ENCODE results near the gene GPATCH3.

DNA sequence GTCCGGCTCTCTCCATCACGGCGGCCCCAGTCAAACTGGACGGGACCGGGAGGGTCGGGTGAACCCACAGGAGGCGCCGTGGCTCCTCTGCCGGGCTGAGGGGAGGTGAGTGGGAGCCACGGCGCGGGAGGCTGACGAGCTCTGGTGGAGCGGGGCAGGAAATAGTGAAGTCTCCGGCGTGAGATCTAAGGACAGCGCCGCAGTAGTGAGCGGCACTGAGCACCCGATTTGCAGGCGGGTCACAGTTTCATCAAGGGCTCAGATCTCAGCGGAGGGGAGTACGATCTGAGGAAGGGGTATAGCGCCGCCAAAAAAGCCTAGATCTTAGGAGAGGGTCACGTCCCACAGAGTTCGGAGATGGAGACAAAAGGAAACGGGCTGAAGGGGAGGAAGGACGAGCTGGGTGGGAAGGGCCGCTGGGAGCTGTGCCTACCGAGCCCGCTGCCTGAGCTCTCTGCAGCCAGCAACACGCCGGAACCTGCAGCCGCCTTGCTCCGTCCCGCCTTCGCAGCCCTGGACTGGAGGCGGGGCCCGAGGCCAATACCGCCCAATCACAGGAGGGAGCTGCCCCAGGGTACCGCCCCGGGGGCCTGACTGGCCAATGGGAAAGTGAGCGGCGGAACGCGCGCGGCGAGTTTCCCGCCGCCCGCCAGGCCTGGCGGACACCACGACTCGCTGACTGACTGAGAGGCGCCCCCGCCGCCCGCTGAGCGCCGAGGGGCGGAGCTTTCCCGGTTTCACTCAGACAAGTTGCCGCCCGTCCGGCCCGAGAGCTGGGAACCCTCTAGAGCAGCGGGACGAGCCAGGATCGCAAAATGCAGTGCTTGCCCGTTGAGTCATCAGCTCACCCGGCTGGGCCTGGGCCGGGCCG lies 35.4 kb downstream of the GPATCH3 start:
- TF ChIP-seq EZH2 (IDR thresholded peaks at IDR 0.05; ENCODE audit: low read depth, low read length, severe bottlenecking) (no peak), RFX5 (IDR thresholded peaks at IDR 0.05; ENCODE audit: borderline replicate concordance, low read depth, low read length) (no peak)
- TF ChIP-seq, protein P1, sequence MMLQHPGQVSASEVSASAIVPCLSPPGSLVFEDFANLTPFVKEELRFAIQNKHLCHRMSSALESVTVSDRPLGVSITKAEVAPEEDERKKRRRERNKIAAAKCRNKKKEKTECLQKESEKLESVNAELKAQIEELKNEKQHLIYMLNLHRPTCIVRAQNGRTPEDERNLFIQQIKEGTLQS (IDR thresholded peaks at IDR 0.05; ENCODE audit: insufficient read depth, low read depth, low read length), result no peak

Data from H1 (cell line).